Liver (tissue), 9 donors: ENCODE results near the gene SET. TPM values are rescaled to one million over a fixed set of nuclear protein-coding genes. Genes with fewer than 3 reads are reported as not detected.

Experiments
- DNase-seq: peaks from one replicate; pipeline ENCODE4 v3.0.0-alpha.2; 2017; ENCODE audit warnings: low spot score
- H3K27ac ChIP-seq, 2 donors: one replicate each; pipeline ENCODE4 v1.7.0; 2013; ENCODE audit warnings: inconsistent platforms in 2 of 2, low read length in 2 of 2, control low read depth in 1 of 2, low read depth in 1 of 2, mild to moderate bottlenecking in 1 of 2
- H3K27me3 ChIP-seq, 4 donors: one replicate each; pipeline versions ENCODE4 v1.6.1 to v1.7.0; 2013; ENCODE audit warnings: low read length in 3 of 4, inconsistent platforms in 1 of 4, mild to moderate bottlenecking in 1 of 4, moderate library complexity in 1 of 4; ENCODE audit not compliant: control insufficient read depth in 4 of 4, insufficient read depth in 4 of 4
- H3K36me3 ChIP-seq, 4 donors: one replicate each; pipeline versions ENCODE4 v1.6.1 to v1.7.0; 2013; ENCODE audit warnings: low read length in 3 of 4, mild to moderate bottlenecking in 3 of 4, low read depth in 1 of 4, moderate library complexity in 1 of 4; ENCODE audit not compliant: control insufficient read depth in 4 of 4, insufficient read depth in 3 of 4
- H3K4me1 ChIP-seq, 4 donors: one replicate each; pipeline versions ENCODE4 v1.6.1 to v1.7.0; 2013; ENCODE audit warnings: low read length in 3 of 4, mild to moderate bottlenecking in 3 of 4, moderate library complexity in 1 of 4; ENCODE audit not compliant: control insufficient read depth in 4 of 4, insufficient read depth in 4 of 4
- H3K4me3 ChIP-seq, 3 donors: one replicate each; pipeline versions ENCODE4 v1.6.1 to v1.7.0; 2013; ENCODE audit warnings: low read length in 3 of 3, control low read depth in 1 of 3, low read depth in 1 of 3, mild to moderate bottlenecking in 1 of 3
- H3K9ac ChIP-seq, 2 donors: one replicate each; pipeline ENCODE4 v1.7.0; 2013; ENCODE audit warnings: low read length in 2 of 2, mild to moderate bottlenecking in 2 of 2, moderate library complexity in 2 of 2, control low read depth in 1 of 2, low read depth in 1 of 2
- H3K9me3 ChIP-seq, 4 donors: one replicate each; pipeline versions ENCODE4 v1.6.1 to v1.7.0; 2013; ENCODE audit warnings: low read length in 3 of 4; ENCODE audit not compliant: control insufficient read depth in 4 of 4
- CTCF ChIP-seq: fragments of 150-350 bp; IDR thresholded peaks from 2 replicates; pipeline ENCODE4 v1.5.1; 2017; ENCODE audit warnings: improper control_type of control experiment, low read depth, low read length; ENCODE audit not compliant: missing input control
- EGR1 ChIP-seq, 2 donors: IDR thresholded peaks; 2 replicates each; pipeline ENCODE4 v1.6.1; 2016 to 2018; ENCODE audit warnings: antibody characterized with exemption in 2 of 2, low read depth in 2 of 2
- FOXA1 ChIP-seq: IDR thresholded peaks from 2 replicates; pipeline ENCODE4 v1.6.1; 2016; ENCODE audit warnings: antibody characterized with exemption
- FOXA2 ChIP-seq: IDR thresholded peaks from 2 replicates; pipeline ENCODE4 v1.6.1; 2016; ENCODE audit warnings: antibody characterized with exemption
- GABPA ChIP-seq, 2 donors: IDR thresholded peaks in 1 of 2; conservative IDR thresholded peaks in 1 of 2; 2 replicates each; pipeline ENCODE4 v1.6.1; 2016; ENCODE audit warnings: antibody characterized with exemption in 2 of 2, mild to moderate bottlenecking in 1 of 2, moderate library complexity in 1 of 2
- HNF4A ChIP-seq, 2 donors: conservative IDR thresholded peaks; 2 replicates each; pipeline ENCODE4 v1.6.1; 2016; ENCODE audit warnings: antibody characterized with exemption in 2 of 2, mild to moderate bottlenecking in 2 of 2
- JUND ChIP-seq, 2 donors: IDR thresholded peaks; 2 replicates each; pipeline ENCODE4 v1.6.1; 2016; ENCODE audit warnings: antibody characterized with exemption in 2 of 2
- NR2F2 ChIP-seq: IDR thresholded peaks from 2 replicates; pipeline ENCODE4 v1.6.1; 2016; ENCODE audit warnings: antibody characterized with exemption
- RAD21 ChIP-seq, 2 donors: IDR thresholded peaks; 2 replicates each; pipeline ENCODE4 v1.6.1; 2016; ENCODE audit warnings: antibody characterized with exemption in 2 of 2, mild to moderate bottlenecking in 2 of 2
- REST ChIP-seq: IDR thresholded peaks from 2 replicates; pipeline ENCODE4 v1.6.1; 2016; ENCODE audit warnings: antibody characterized with exemption, mild to moderate bottlenecking
- TAF1 ChIP-seq: conservative IDR thresholded peaks from 2 replicates; pipeline ENCODE4 v1.6.1; 2016; ENCODE audit warnings: antibody characterized with exemption, mild to moderate bottlenecking
- WGBS: extraction: QIAGEN DNeasy Blood & Tissue Kit; methylation state at CpG from one replicate; pipeline ENCODE4 v1.1.7; 2013; 5-methylcytosine and 5-hydroxymethylcytosine counted together
- polyA plus RNA-seq, 2 donors: library from polyadenylated mRNA; stranded (reverse) in 1 of 2; unstranded in 1 of 2; fragments of 200-250 nt in 1 of 2; fragments of >200 nt in 1 of 2; fragmentation: Nextera tagmentation in 1 of 2; extraction: Ambion mirVana in 1 of 2; gene quantifications; one replicate each; pipeline versions ENCODE4 v1.2.1 to v1.2.3, GENCODE V29; 2013 to 2015
- total RNA-seq, 2 donors: library from RNA; depleted of rRNA; stranded (reverse); fragments of >200 nt; gene quantifications; one replicate each; pipeline ENCODE4 v1.2.3, GENCODE V29; 2014
- TF ChIP-seq, protein P1 (sequence below): IDR thresholded peaks from 2 replicates; pipeline ENCODE4 v1.6.1; 2016; ENCODE audit warnings: antibody characterized with exemption
- donor health status: healthy.
- donor health status: healthy.
- donor health status: healthy.
- donor health status: healthy.
- donor health status: healthy.

The SET gene
- total and polyA plus RNA-seq, 4 donors = 58.2 to 95.6 (median 69.3) TPM

DNA sequence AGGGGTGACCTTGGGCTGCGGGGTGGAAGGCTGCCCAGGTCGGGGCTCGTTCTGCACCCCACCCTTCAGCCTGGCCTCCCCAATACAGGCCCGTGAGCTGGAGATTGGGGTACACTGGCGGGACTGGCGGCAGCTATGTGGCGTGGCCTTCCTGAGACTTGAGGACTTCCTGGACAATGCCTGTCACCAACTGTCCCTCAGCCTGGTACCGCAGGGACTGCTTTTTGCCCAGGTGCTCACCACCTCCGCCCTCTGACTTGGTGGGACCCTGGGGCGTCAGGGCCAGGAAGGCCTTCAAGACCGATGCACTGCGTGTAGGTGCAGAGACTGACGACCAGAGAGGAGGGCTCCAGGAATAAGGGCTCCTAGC, 24.4 kb downstream of the SET start:
- Histone ChIP-seq H3K36me3 (no peaks in the 10 kb centered on the region), H3K27ac (no peak overlapping the region), H3K9ac (no peak overlapping the region), H3K4me1 (no peaks in the 10 kb centered on the region), H3K4me3 (no peak overlapping the region), H3K27me3 (no peaks in the 10 kb centered on the region), H3K9me3 (no peaks in the 10 kb centered on the region)
- no peak for DNase-seq
- WGBS = 97% methylated on average over 13 of the region's 13 CpGs
- no peak for TF ChIP-seq HNF4A (conservative IDR thresholded peaks at IDR 0.05)

DNA sequence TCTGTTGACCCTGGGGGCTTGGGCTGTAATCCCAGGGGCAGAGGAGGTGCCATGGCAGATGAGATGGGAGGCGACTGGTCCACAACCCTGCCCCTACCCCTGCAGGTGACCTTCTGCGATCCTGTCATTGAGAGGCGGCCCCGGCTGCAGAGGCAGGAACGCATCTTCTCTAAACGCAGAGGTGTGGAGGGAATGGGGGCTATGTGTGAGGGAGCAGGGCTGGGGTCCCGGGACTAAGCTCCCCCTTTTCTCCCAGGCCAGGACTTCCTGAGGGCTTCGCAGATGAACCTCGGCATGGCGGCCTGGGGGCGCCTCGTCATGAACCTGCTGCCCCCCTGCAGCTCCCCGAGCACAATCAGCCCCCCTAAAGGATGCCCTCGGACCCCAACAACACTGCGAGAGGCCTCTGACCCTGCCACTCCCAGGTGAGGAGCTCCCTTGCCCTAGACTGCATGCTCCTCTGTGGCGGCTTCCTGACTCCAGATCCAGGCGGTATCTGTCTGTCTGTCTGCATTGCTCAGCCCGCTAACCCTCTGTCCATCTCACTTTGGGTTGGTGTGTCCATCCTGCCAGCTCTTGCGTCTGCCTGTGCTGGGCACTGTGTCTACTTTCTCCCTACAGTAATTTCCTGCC, 25.0 kb downstream of the SET start:
- no peak for DNase-seq
- Histone ChIP-seq H3K9me3 (no peaks in the 10 kb centered on the region), H3K4me1 (no peaks in the 10 kb centered on the region), H3K27ac (no peak overlapping the region), H3K36me3 (no peaks in the 10 kb centered on the region), H3K4me3 (no peak overlapping the region), H3K9ac (no peak overlapping the region), H3K27me3 (no peaks in the 10 kb centered on the region)
- no peak for TF ChIP-seq FOXA2
- TF ChIP-seq REST = no peak
- TF ChIP-seq EGR1 (IDR thresholded peaks at IDR 0.05; ENCODE audit: low read depth in 2 of 2) = no peak
- TF ChIP-seq CTCF = no peak
- no peak for TF ChIP-seq RAD21 (IDR thresholded peaks at IDR 0.05)
- no peak for TF ChIP-seq GABPA (IDR thresholded peaks at IDR 0.05 in 1 of 2, conservative IDR thresholded peaks at IDR 0.05 in 1 of 2)
- TF ChIP-seq JUND (IDR thresholded peaks at IDR 0.05) = no peak
- no peak for TF ChIP-seq NR2F2
- TF ChIP-seq, protein P1, sequence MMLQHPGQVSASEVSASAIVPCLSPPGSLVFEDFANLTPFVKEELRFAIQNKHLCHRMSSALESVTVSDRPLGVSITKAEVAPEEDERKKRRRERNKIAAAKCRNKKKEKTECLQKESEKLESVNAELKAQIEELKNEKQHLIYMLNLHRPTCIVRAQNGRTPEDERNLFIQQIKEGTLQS = no peak
- 95% methylated on average over 19 of the region's 19 CpGs for WGBS

GRCh38 chr9:128714586-128715435, 25.8 kb downstream of the SET start:
- no peaks in the 10 kb centered on the region for H3K9me3 ChIP-seq
- no peaks in the 10 kb centered on the region for H3K27me3 ChIP-seq
- no peak overlapping the region for H3K27ac ChIP-seq
- 91% methylated on average over 24 of the region's 24 CpGs for WGBS
- no peak overlapping the region for H3K4me3 ChIP-seq
- peak; percentile 28 for DNase-seq
- H3K36me3 ChIP-seq = no peaks in the 10 kb centered on the region
- no peaks in the 10 kb centered on the region for H3K4me1 ChIP-seq
- H3K9ac ChIP-seq = no peak overlapping the region
- TF ChIP-seq CTCF (no peak), FOXA1 (no peak), NR2F2 (no peak), EGR1 (IDR thresholded peaks at IDR 0.05; ENCODE audit: low read depth in 2 of 2) (no peak), RAD21 (IDR thresholded peaks at IDR 0.05) (no peak), HNF4A (conservative IDR thresholded peaks at IDR 0.05) (no peak), JUND (IDR thresholded peaks at IDR 0.05) (no peak), REST (no peak), TAF1 (no peak)
